ENCODE data around the gene IKZF4. TPM values are rescaled to one million over a fixed set of nuclear protein-coding genes. Genes with fewer than 3 reads are reported as not detected.

The IKZF4 gene
- total and polyA plus RNA-seq, 2 of the 8 experiments (the other 6 are each of a cell fraction or from before 2014, with no cell fraction given), result 8.0 to 13.3 TPM

GRCh38 chr12:56080556-56081138 lies 59.8 kb downstream of the IKZF4 start:
- 0% methylated on average over 20 of the region's 20 CpGs; no CpG with 5 or more reads in 1 of the 2 experiments for WGBS, 2 experiments (ENCODE audit: extremely low coverage in 1 of 2, insufficient coverage in 1 of 2, insufficient read length in 1 of 2, insufficient replicate concordance in 2 of 2, low coverage in 1 of 2, low lambda C conversion rate in 2 of 2, missing lambda C conversion rate in 1 of 2)
- Histone ChIP-seq H2BK120ac (replicated peaks; ENCODE audit: low read depth, low read length) (no peak overlapping the region), H2BK5ac (ENCODE audit: low read depth, low read length) (peak overlapping the region; percentile 98), H3K23ac (ENCODE audit: insufficient read length) (no peak overlapping the region), H4K20me1 (replicated peaks in 1 of 2; ENCODE audit: control insufficient read depth in 1 of 2, insufficient read depth in 2 of 2, low read length in 2 of 2) (peaks cover 2 to 10% of the 10 kb centered on the region in 2 experiments), H3K27ac (ENCODE audit: low read depth, low read length) (peak overlapping the region; percentile 92), H4K91ac (replicated peaks; ENCODE audit: insufficient read length, low read length) (peak overlapping the region; percentile 22), H2AK5ac (ENCODE audit: low read depth, low read length) (no peak overlapping the region; the same call in 1 of the 2 replicates), H4K5ac (ENCODE audit: insufficient read length, low read depth, low read length) (peak overlapping the region; percentile 23), H4K8ac (ENCODE audit: extremely low read depth, insufficient read depth, low read length) (peak overlapping the region; percentile 96), H2BK12ac (ENCODE audit: low read depth, low read length) (peak overlapping the region; percentile 94), H3K56ac (replicated peaks; ENCODE audit: insufficient read length, low read depth, low read length) (peak overlapping the region; percentile 8), H2AFZ (ENCODE audit: low read length) (peak overlapping the region; percentile 19; the same call in 1 of the 2 replicates), H3K4ac (replicated peaks; ENCODE audit: insufficient read length, low read depth, low read length) (no peak overlapping the region), H3K14ac (ENCODE audit: insufficient read length) (no peak overlapping the region), H2BK15ac (ENCODE audit: low read length) (peak overlapping the region; percentile 10; the same call in 1 of the 2 replicates), H3K23me2 (ENCODE audit: low read depth, low read length) (peaks cover 7% of the 10 kb centered on the region; the same call in 1 of the 2 replicates), H3K36me3 (ENCODE audit: control insufficient read depth in 2 of 4, insufficient read depth in 4 of 4, low read length in 3 of 4) (peaks cover 0 to 7% (median 4%) of the 10 kb centered on the region in 4 experiments; a peak in 6 of 8 replicates), H3K79me1 (ENCODE audit: low read depth, low read length) (peaks cover 7% of the 10 kb centered on the region; the same call in 1 of the 2 replicates), H3K9me3 (ENCODE audit: insufficient read depth in 2 of 2, low read depth in 1 of 2, low read length in 1 of 2) (no peaks in the 10 kb centered on the region; a peak in 1 of 4 replicates), H2BK20ac (ENCODE audit: low read length) (no peak overlapping the region), H3K4me1 (replicated peaks in 1 of 4; ENCODE audit: control insufficient read depth in 3 of 4, insufficient read depth in 4 of 4, low read length in 3 of 4) (peaks cover 3 to 17% (median 11%) of the 10 kb centered on the region in 4 experiments), H3K4me2 (ENCODE audit: insufficient read depth in 1 of 2, low read depth in 2 of 2, low read length in 2 of 2) (peak overlapping the region; percentile 62 to 97), H3K18ac (ENCODE audit: extremely low read depth, low read length) (peak overlapping the region; percentile 87; the same call in 1 of the 2 replicates), H3K27me3 (replicated peaks in 1 of 4; ENCODE audit: control insufficient read depth in 3 of 4, extremely low read depth in 1 of 4, insufficient read depth in 3 of 4, low read length in 3 of 4) (no peaks in the 10 kb centered on the region), H3K9ac (replicated peaks in 1 of 4; ENCODE audit: extremely low read depth in 1 of 4, low read depth in 3 of 4, low read length in 3 of 4) (peak overlapping the region; percentile 68 to 95 (median 88)), H3K79me2 (ENCODE audit: control insufficient read depth in 1 of 2, insufficient read depth in 2 of 2, low read length in 2 of 2) (peaks cover 0 to 27% of the 10 kb centered on the region in 2 experiments; a peak in 2 of 4 replicates), H3K4me3 (ENCODE audit: extremely low read depth in 1 of 4, insufficient read depth in 2 of 4, low read depth in 3 of 4, low read length in 4 of 4) (peak overlapping the region; percentile 74 to 89 (median 80))
- FAIRE-seq (no peak), DNase-seq (ENCODE audit: low read depth in 1 of 2, low spot score in 2 of 2) (peak in 1 of 2 experiments; percentile 66)
- ChIA-PET POLR2A (ENCODE audit: partially characterized antibody) (interaction anchor here (0.7 to 8.9 kb wide), 30 partner anchors 9 to 278 kb away, joined by 3 to 112 read pairs (median 4); partner anchors contain the start of genes ANKRD52, ESYT1, MYL6 and PA2G4), CTCF (ENCODE audit: partially characterized antibody) (interaction anchor here (0.6 to 5.1 kb wide), 13 partner anchors 10 to 274 kb away, joined by 3 to 31 read pairs (median 3); partner anchors contain the start of genes ESYT1 and PA2G4)
- TF ChIP-seq TCF12 (IDR thresholded peaks at IDR 0.05; ENCODE audit: low read depth, low read length), result no peak
- no peak for TF ChIP-seq KDM4A (IDR thresholded peaks at IDR 0.05; ENCODE audit: low read depth, low read length, severe bottlenecking)
- TF ChIP-seq CEBPB (IDR thresholded peaks at IDR 0.05; ENCODE audit: low read depth, low read length), result 0 out of 2 replicates have a peak, but pooled peaks have one; percentile 21
- no peak for TF ChIP-seq ZNF274 (IDR thresholded peaks at IDR 0.05; ENCODE audit: borderline replicate concordance, extremely low read depth, low read length)
- TF ChIP-seq SIX5 (IDR thresholded peaks at IDR 0.05; ENCODE audit: low read depth, low read length), result no peak
- TF ChIP-seq RNF2 (IDR thresholded peaks at IDR 0.05; ENCODE audit: borderline replicate concordance, low read depth, low read length, missing control alignments, poor library complexity, severe bottlenecking), result no peak
- TF ChIP-seq ATF2 (IDR thresholded peaks at IDR 0.05; ENCODE audit: low read length), result peak; percentile 74; the same call in 1 of the 2 replicates
- TF ChIP-seq NRF1 (IDR thresholded peaks at IDR 0.05; ENCODE audit: low read depth, low read length), result no peak
- TF ChIP-seq ASH2L (IDR thresholded peaks at IDR 0.05; ENCODE audit: low read length), result peak; percentile 46

Data from H1 (cell line).